A549 (cell line): Measurements from ENCODE around the gene STK4. TPM values are rescaled to one million over a fixed set of nuclear protein-coding genes. Genes with fewer than 3 reads are reported as not detected.

Source experiments
- ATAC-seq, 2 experiments: fragments of 200-7000 bp in 1 of 2; fragments of >200 bp in 1 of 2; cut with Nextera tagmentation in 1 of 2; cut with Tn5 transposase in 1 of 2; 3 replicates each; pipeline versions ENCODE4 v1.8.0 to v1.9.1; 2018 to 2020; ENCODE audit warnings: mild to moderate bottlenecking in 1 of 2, moderate library complexity in 1 of 2
- CTCF ChIA-PET: fragments of 300-600 bp; sonication (Branson Sonifier 250); formaldehyde crosslinking; extraction: SDS; loops from one replicate; lab custom pipeline; 2021; ENCODE audit warnings: antibody characterized with exemption, inconsistent platforms; lab: Yijun Ruan, JAX
- POLR2A ChIA-PET: fragments of 350-600 bp; formaldehyde crosslinking; extraction: SDS; loops from one replicate; lab custom pipeline; 2021; ENCODE audit warnings: antibody characterized with exemption, inconsistent platforms; lab: Yijun Ruan, JAX
- DNase-seq, 2 experiments: peaks; one replicate each; pipeline versions ENCODE4 v3.0.0 to v3.0.0-alpha.2; 2011 to 2016; ENCODE audit warnings: low read depth in 1 of 2, low spot score in 1 of 2
- FAIRE-seq: peaks from 2 replicates; lab custom pipeline; 2011; peaks lifted over from hg19 to GRCh38; lab: Jason Lieb, UNC
- H3K27ac ChIP-seq, 2 experiments: fragments of >200 bp; sonication (Bioruptor Twin); formaldehyde crosslinking; 3 replicates each; pipeline ENCODE4 v1.5.1; 2016 to 2017
- H3K4me1 ChIP-seq: fragments of >200 bp; sonication (Bioruptor Twin); formaldehyde crosslinking; 3 replicates; pipeline ENCODE4 v1.6.1; 2016
- H3K4me2 ChIP-seq: fragments of >200 bp; sonication (Bioruptor Twin); formaldehyde crosslinking; 3 replicates; pipeline ENCODE4 v1.6.1; 2016
- H3K4me3 ChIP-seq: fragments of >200 bp; sonication (Bioruptor Twin); formaldehyde crosslinking; 3 replicates; pipeline ENCODE4 v1.5.1; 2016
- H3K9me3 ChIP-seq: fragments of >200 bp; sonication (Bioruptor Twin); formaldehyde crosslinking; 3 replicates; pipeline ENCODE4 v1.6.1; 2016
- BHLHE40 ChIP-seq: IDR thresholded peaks from 2 replicates; pipeline ENCODE4 v1.6.1; 2012; ENCODE audit warnings: low read depth, low read length, inconsistent platforms
- CBX2 ChIP-seq: fragments of 200-600 bp; sonication (generic); IDR thresholded peaks from 2 replicates; pipeline ENCODE4 v1.6.1; 2016; ENCODE audit warnings: low read depth, mild to moderate bottlenecking, borderline replicate concordance
- CEBPB ChIP-seq, 2 experiments: fragments of >200 bp in 1 of 2; sonication (Bioruptor Twin) in 1 of 2; formaldehyde crosslinking in 1 of 2; IDR thresholded peaks; 2 replicates each; pipeline ENCODE4 v1.6.1; 2012 to 2016
- CHD2 ChIP-seq: fragments of 150-350 bp; IDR thresholded peaks from 2 replicates; pipeline ENCODE4 v1.6.1; 2014; ENCODE audit warnings: low read length; ENCODE audit not compliant: partially characterized antibody
- CHD4 ChIP-seq: fragments of 200-600 bp; sonication (generic); IDR thresholded peaks from 2 replicates; pipeline ENCODE4 v1.6.1; 2016; ENCODE audit warnings: antibody characterized with exemption, mild to moderate bottlenecking, borderline replicate concordance
- EHF ChIP-seq: fragments of 250-450 bp; sonication (Bioruptor Pico); IDR thresholded peaks from 2 replicates; pipeline ENCODE4 v1.5.0; 2020; ENCODE audit warnings: mild to moderate bottlenecking
- EP300 ChIP-seq, 2 experiments: fragments of >200 bp; sonication (Bioruptor Twin); formaldehyde crosslinking; IDR thresholded peaks; 2 replicates in 1 of 2; 3 replicates in 1 of 2; pipeline ENCODE4 v1.6.1; 2016 to 2017
- ESRRA ChIP-seq: fragments of 150-350 bp; IDR thresholded peaks from 2 replicates; pipeline ENCODE4 v1.6.1; 2014; ENCODE audit warnings: mild to moderate bottlenecking, low read length, borderline replicate concordance
- FOSL2 ChIP-seq, 2 experiments: fragments of 450-650 bp in 1 of 2; fragments of >200 bp in 1 of 2; sonication (Bioruptor Twin) in 1 of 2; formaldehyde crosslinking; IDR thresholded peaks; 2 replicates each; pipeline versions ENCODE4 v1.5.0 to v1.6.1; 2016 to 2020; ENCODE audit warnings: mild to moderate bottlenecking in 1 of 2, moderate library complexity in 1 of 2
- HEYL ChIP-seq: fragments of 250-450 bp; sonication (Bioruptor Pico); IDR thresholded peaks from 2 replicates; pipeline ENCODE4 v1.8.0; 2021; ENCODE audit warnings: mild to moderate bottlenecking, moderate library complexity
- HOXB5 ChIP-seq: fragments of 250-450 bp; sonication (Bioruptor Pico); IDR thresholded peaks from 2 replicates; pipeline ENCODE4 v1.5.0; 2020; ENCODE audit warnings: mild to moderate bottlenecking, moderate library complexity
- JUN ChIP-seq, 2 experiments: fragments of >200 bp; sonication (Bioruptor Twin); formaldehyde crosslinking; IDR thresholded peaks; 2 replicates in 1 of 2; 3 replicates in 1 of 2; pipeline ENCODE4 v1.6.1; 2016 to 2017
- JUNB ChIP-seq: fragments of >200 bp; sonication (Bioruptor Twin); formaldehyde crosslinking; IDR thresholded peaks from 2 replicates; pipeline ENCODE4 v1.6.1; 2016
- MAZ ChIP-seq: fragments of 150-350 bp; IDR thresholded peaks from 2 replicates; pipeline ENCODE4 v1.6.1; 2014; ENCODE audit warnings: antibody characterized with exemption, low read depth, low read length, borderline replicate concordance
- NPAS2 ChIP-seq: fragments of 250-450 bp; sonication (Bioruptor Pico); IDR thresholded peaks from 2 replicates; pipeline ENCODE4 v1.8.0; 2022; ENCODE audit warnings: mild to moderate bottlenecking, moderate library complexity, borderline replicate concordance
- PHF8 ChIP-seq: fragments of 200-600 bp; sonication (generic); IDR thresholded peaks from 2 replicates; pipeline ENCODE4 v1.6.1; 2016; ENCODE audit warnings: low read depth, mild to moderate bottlenecking, antibody characterized with exemption, moderate library complexity, borderline replicate concordance
- RCOR1 ChIP-seq: fragments of 150-350 bp; IDR thresholded peaks from 2 replicates; pipeline ENCODE4 v1.6.1; 2014; ENCODE audit warnings: antibody characterized with exemption, low read length, low read depth
- TFCP2L1 ChIP-seq: fragments of 250-450 bp; sonication (Bioruptor Pico); IDR thresholded peaks from 2 replicates; pipeline ENCODE4 v1.5.0; 2021; ENCODE audit warnings: mild to moderate bottlenecking
- TP53 ChIP-seq: fragments of 250-450 bp; sonication (Bioruptor Pico); IDR thresholded peaks from 2 replicates; pipeline ENCODE4 v1.5.0; 2021; ENCODE audit warnings: mild to moderate bottlenecking, moderate library complexity
- ZC3H11A ChIP-seq: fragments of 450-650 bp; IDR thresholded peaks from 2 replicates; pipeline ENCODE4 v1.6.1; 2014; ENCODE audit warnings: antibody characterized with exemption, mild to moderate bottlenecking
- ZNF302 ChIP-seq: fragments of 250-450 bp; sonication (Bioruptor Pico); IDR thresholded peaks from 2 replicates; pipeline ENCODE4 v1.9.0; 2021; ENCODE audit warnings: inconsistent platforms, mild to moderate bottlenecking, moderate library complexity
- ZSCAN20 ChIP-seq: fragments of 250-450 bp; sonication (Bioruptor Pico); IDR thresholded peaks from 2 replicates; pipeline ENCODE4 v1.8.0; 2022; ENCODE audit warnings: mild to moderate bottlenecking, moderate library complexity
- WGBS: methylation state at CpG from one replicate; pipeline ENCODE4 v1.1.6; 2017; ENCODE audit errors: missing lambda C conversion rate; 5-methylcytosine and 5-hydroxymethylcytosine counted together
- polyA plus RNA-seq, 4 experiments: library from polyadenylated mRNA; depleted of rRNA in 3 of 4; stranded (reverse); fragments of >200 nt; fragmentation: RNase III in 1 of 4; extraction: RNeasy Plus Mini Kit Qiagen cat#74134 plus additional on column Dnase treatment in 1 of 4; gene quantifications; 2 replicates in 3 of 4; 3 replicates in 1 of 4; pipeline ENCODE4 v1.2.3, GENCODE V29; 2011 to 2017
- TF ChIP-seq, protein P1 (sequence below): fragments of >200 bp; sonication (Bioruptor Twin); formaldehyde crosslinking; IDR thresholded peaks from 3 replicates; pipeline ENCODE4 v1.5.1; 2016
- TF ChIP-seq, protein P2 (sequence below): IDR thresholded peaks from 2 replicates; pipeline ENCODE4 v1.6.1; 2012; ENCODE audit warnings: low read depth, borderline replicate concordance
- TF ChIP-seq, protein P3 (sequence below): fragments of >200 bp; sonication (Bioruptor Twin); formaldehyde crosslinking; IDR thresholded peaks from 2 replicates; pipeline ENCODE4 v1.6.1; 2016
- TF ChIP-seq, protein P4 (sequence below): IDR thresholded peaks from 2 replicates; pipeline ENCODE4 v1.6.1; 2012
- TF ChIP-seq, protein P5 (sequence below): fragments of 250-450 bp; sonication (Bioruptor Pico); IDR thresholded peaks from 2 replicates; pipeline ENCODE4 v1.5.0; 2021; ENCODE audit warnings: mild to moderate bottlenecking, moderate library complexity, borderline replicate concordance

Gene STK4
- polyA plus RNA-seq, 2 of the 4 experiments (the other 2 are of a cell fraction) = 14.5 to 34.5 TPM

DNA sequence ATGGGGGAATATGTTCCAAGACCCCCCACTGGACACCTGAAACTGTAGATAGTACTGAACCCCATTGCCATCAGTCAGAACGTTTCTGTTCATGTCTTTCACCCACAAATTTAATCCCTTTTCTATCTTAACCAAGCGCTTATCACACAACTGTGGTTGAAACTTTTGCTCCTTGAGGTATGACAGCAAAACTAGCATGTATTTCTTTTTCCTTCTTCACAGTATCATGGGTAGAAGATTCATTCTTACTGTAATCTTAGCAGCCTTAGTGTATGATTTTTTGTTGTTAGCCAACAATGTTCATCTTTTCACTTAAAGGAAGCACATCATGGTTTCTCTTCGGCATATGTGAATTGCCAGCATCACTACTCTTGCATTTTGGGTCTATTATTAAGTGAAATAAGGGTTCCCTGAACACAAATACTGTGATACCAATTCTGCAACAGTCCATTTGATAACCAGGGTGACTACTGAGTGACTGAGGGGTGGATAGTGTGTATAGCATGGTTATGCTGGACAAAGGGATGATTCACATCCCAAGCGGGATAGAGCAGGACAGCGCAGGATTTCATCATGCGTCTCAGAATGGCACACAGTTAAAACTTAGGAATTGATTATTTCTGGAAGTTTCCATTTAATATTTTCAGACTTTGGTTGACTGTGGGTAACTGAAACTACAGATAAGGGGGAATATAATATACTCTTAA lies 92.9 kb downstream of the STK4 start:
- TF ChIP-seq NPAS2 = no peak
- TF ChIP-seq HOXB5 (CRISPR knock-in tag) = no peak
- no peak for TF ChIP-seq CHD4
- TF ChIP-seq EHF (CRISPR knock-in tag) = no peak
- TF ChIP-seq, protein P1, sequence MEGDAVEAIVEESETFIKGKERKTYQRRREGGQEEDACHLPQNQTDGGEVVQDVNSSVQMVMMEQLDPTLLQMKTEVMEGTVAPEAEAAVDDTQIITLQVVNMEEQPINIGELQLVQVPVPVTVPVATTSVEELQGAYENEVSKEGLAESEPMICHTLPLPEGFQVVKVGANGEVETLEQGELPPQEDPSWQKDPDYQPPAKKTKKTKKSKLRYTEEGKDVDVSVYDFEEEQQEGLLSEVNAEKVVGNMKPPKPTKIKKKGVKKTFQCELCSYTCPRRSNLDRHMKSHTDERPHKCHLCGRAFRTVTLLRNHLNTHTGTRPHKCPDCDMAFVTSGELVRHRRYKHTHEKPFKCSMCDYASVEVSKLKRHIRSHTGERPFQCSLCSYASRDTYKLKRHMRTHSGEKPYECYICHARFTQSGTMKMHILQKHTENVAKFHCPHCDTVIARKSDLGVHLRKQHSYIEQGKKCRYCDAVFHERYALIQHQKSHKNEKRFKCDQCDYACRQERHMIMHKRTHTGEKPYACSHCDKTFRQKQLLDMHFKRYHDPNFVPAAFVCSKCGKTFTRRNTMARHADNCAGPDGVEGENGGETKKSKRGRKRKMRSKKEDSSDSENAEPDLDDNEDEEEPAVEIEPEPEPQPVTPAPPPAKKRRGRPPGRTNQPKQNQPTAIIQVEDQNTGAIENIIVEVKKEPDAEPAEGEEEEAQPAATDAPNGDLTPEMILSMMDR = no peak
- TF ChIP-seq ZC3H11A = no peak
- TF ChIP-seq CBX2 = no peak
- TF ChIP-seq BHLHE40 = no peak
- TF ChIP-seq ZNF302 (CRISPR knock-in tag) = no peak
- TF ChIP-seq ESRRA = no peak
- no peak for TF ChIP-seq PHF8
- no peak for TF ChIP-seq JUN (IDR thresholded peaks at IDR 0.05)
- TF ChIP-seq, protein P2, sequence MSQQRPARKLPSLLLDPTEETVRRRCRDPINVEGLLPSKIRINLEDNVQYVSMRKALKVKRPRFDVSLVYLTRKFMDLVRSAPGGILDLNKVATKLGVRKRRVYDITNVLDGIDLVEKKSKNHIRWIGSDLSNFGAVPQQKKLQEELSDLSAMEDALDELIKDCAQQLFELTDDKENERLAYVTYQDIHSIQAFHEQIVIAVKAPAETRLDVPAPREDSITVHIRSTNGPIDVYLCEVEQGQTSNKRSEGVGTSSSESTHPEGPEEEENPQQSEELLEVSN = no peak
- TF ChIP-seq MAZ = no peak
- no peak for TF ChIP-seq CHD2
- peak overlapping the region; percentile 55 to 68; a peak in 5 of 6 replicates for H3K27ac ChIP-seq
- H3K9me3 ChIP-seq = no peaks in the 10 kb centered on the region
- ChIA-PET CTCF (interaction anchor here (0.8 to 12.3 kb wide), 4 partner anchors 13 to 47 kb away, joined by 3 to 98 read pairs (median 31); no protein-coding TSS in a partner anchor), POLR2A (no interaction called here)
- FAIRE-seq = no peak
- no peak for DNase-seq
- H3K4me1 ChIP-seq = peaks cover 43% of the 10 kb centered on the region
- peak in 1 of 2 experiments; percentile 62; a peak in 2 of 6 replicates for ATAC-seq
- H3K4me2 ChIP-seq = peak overlapping the region; percentile 3; the same call in 2 of the 3 replicates
- 68% methylated on average over 6 of the region's 6 CpGs for WGBS
- no peak overlapping the region for H3K4me3 ChIP-seq

DNA sequence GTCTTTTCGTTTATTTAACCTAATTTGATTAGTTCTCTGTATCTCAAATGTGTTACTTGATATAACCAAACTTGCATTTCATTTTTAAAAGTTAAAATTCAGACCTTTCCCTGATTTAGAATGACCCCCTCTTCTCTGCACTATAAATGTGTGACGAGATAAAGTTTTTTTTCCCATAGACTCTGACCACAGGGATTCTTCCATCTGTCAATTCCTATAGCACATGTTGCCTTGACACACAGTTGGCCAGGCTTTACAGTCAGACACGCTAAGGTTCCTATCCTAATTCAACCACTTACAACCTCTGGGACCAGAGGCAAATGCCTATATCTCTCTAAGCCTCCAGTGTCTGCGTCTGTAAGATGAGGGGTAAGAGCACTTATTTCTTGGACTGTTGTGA lies 94.0 kb downstream of the STK4 start:
- CTCF ChIA-PET = interaction anchor here (0.9 to 3.0 kb wide), 6 partner anchors 11 to 233 kb away, joined by 3 to 20 read pairs (median 5); no protein-coding TSS in a partner anchor
- Histone ChIP-seq H3K27ac (peak overlapping the region; percentile 55 to 68; a peak in 5 of 6 replicates), H3K9me3 (no peaks in the 10 kb centered on the region), H3K4me1 (peaks cover 43% of the 10 kb centered on the region), H3K4me2 (no peak overlapping the region; the same call in 2 of the 3 replicates)
- POLR2A ChIA-PET = no interaction called here
- no peak; a peak in 1 of 6 replicates for ATAC-seq
- DNase-seq = no peak
- TF ChIP-seq RCOR1 = no peak
- TF ChIP-seq MAZ = no peak
- TF ChIP-seq HEYL = no peak
- TF ChIP-seq JUNB = no peak
- TF ChIP-seq TFCP2L1 = no peak
- no peak for TF ChIP-seq JUN (IDR thresholded peaks at IDR 0.05)
- no peak for TF ChIP-seq CHD4
- TF ChIP-seq, all 56 proteins: peak for 0
- no peak overlapping the region for H3K4me3 ChIP-seq
- 85% methylated on average over 4 of the region's 4 CpGs for WGBS
- no peak for FAIRE-seq

DNA sequence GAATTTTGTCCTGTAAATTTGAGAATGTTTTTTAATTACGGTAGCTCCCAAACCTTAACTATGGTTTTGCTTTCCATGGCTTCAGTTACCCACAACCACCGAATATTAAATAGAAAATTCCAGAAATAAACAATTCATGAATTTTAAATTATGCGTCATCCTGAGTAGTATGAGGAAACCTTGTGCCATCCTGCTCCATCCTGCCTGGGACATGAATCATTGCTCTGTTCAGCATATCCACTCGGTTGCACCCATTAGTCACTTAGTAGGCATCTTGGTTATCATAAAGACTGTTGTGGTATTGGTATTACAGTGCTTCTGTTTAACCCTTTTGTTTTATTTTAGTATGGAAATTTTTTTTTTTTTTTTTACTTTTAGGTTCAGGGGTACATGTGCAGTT lies 94.9 kb downstream of the STK4 start:
- 31% methylated on average over 4 of the region's 4 CpGs for WGBS
- no peak overlapping the region for H3K4me3 ChIP-seq
- ATAC-seq = peak; percentile 98 to 100
- H3K9me3 ChIP-seq = no peaks in the 10 kb centered on the region
- H3K27ac ChIP-seq = peak overlapping the region; percentile 61 to 76; a peak in 5 of 6 replicates
- ChIA-PET CTCF (interaction anchor here (0.6 to 3.0 kb wide), 7 partner anchors 12 to 232 kb away, joined by 3 to 20 read pairs (median 6); no protein-coding TSS in a partner anchor), POLR2A (no interaction called here)
- H3K4me1 ChIP-seq = peaks cover 41% of the 10 kb centered on the region
- peak; percentile 71 to 73 for DNase-seq
- no peak for FAIRE-seq
- peak overlapping the region; percentile 43 for H3K4me2 ChIP-seq
- peak; percentile 36 to 54; a peak in 1 of 4 replicates for TF ChIP-seq CEBPB (IDR thresholded peaks at IDR 0.05)
- TF ChIP-seq FOSL2 (IDR thresholded peaks at IDR 0.05) = peak; percentile 82
- peak; percentile 87 for TF ChIP-seq FOSL2 (CRISPR knock-in tag; IDR thresholded peaks at IDR 0.05)
- TF ChIP-seq TP53 (CRISPR knock-in tag) = no peak
- TF ChIP-seq JUN (IDR thresholded peaks at IDR 0.05) = peak in 1 of 2 experiments; percentile 52; a peak in 1 of 5 replicates
- TF ChIP-seq HEYL = no peak
- TF ChIP-seq ZSCAN20 = no peak
- no peak for TF ChIP-seq ESRRA
- TF ChIP-seq CHD4 = no peak
- no peak for TF ChIP-seq ZC3H11A
- peak; percentile 66; the same call in 1 of the 2 replicates for TF ChIP-seq JUNB
- TF ChIP-seq, protein P3, sequence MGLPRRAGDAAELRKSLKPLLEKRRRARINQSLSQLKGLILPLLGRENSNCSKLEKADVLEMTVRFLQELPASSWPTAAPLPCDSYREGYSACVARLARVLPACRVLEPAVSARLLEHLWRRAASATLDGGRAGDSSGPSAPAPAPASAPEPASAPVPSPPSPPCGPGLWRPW = 0 out of 2 replicates have a peak, but pooled peaks have one; percentile 22
- TF ChIP-seq, protein P4, sequence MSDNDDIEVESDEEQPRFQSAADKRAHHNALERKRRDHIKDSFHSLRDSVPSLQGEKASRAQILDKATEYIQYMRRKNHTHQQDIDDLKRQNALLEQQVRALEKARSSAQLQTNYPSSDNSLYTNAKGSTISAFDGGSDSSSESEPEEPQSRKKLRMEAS = peak; percentile 47; the same call in 1 of the 2 replicates
- no peak for TF ChIP-seq ZNF302 (CRISPR knock-in tag)
- no peak for TF ChIP-seq EP300 (IDR thresholded peaks at IDR 0.05)
- TF ChIP-seq, protein P5, sequence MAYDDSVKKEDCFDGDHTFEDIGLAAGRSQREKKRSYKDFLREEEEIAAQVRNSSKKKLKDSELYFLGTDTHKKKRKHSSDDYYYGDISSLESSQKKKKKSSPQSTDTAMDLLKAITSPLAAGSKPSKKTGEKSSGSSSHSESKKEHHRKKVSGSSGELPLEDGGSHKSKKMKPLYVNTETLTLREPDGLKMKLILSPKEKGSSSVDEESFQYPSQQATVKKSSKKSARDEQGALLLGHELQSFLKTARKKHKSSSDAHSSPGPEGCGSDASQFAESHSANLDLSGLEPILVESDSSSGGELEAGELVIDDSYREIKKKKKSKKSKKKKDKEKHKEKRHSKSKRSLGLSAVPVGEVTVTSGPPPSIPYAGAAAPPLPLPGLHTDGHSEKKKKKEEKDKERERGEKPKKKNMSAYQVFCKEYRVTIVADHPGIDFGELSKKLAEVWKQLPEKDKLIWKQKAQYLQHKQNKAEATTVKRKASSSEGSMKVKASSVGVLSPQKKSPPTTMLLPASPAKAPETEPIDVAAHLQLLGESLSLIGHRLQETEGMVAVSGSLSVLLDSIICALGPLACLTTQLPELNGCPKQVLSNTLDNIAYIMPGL (CRISPR knock-in tag) = no peak
